Measurements from ENCODE around the gene ATP2B1.

ATP2B1 gene

GRCh38 chr12:89650239-89650638 lies 58.4 kb downstream of the ATP2B1 start:
- H3K4me1 ChIP-seq = peaks cover 8% of the 10 kb centered on the region
- in situ Hi-C loops (cut with MboI; ENCODE audit: low sequenced_read_pairs) = no loop called here
- no peaks in the 10 kb centered on the region for H3K36me3 ChIP-seq (replicated peaks)

GRCh38 chr12:89649820-89650219 lies 58.8 kb downstream of the ATP2B1 start:
- no peaks in the 10 kb centered on the region for H3K27me3 ChIP-seq (ENCODE audit: low read depth)
- in situ Hi-C loops (cut with MboI; ENCODE audit: low sequenced_read_pairs) = no loop called here
- DNase-seq (ENCODE audit: low spot score in 2 of 2) = no peak
- H3K4me1 ChIP-seq = peaks cover 9% of the 10 kb centered on the region
- no peaks in the 10 kb centered on the region for H3K36me3 ChIP-seq (replicated peaks)
- no peak overlapping the region for H3K4me3 ChIP-seq
- no peaks in the 10 kb centered on the region for H3K9me3 ChIP-seq

More at GRCh38 chr12:89650239-89650638, 58.4 kb downstream of the ATP2B1 start:
- Histone ChIP-seq H3K9me3 (no peaks in the 10 kb centered on the region), H3K27me3 (ENCODE audit: low read depth) (no peaks in the 10 kb centered on the region), H3K4me3 (no peak overlapping the region)
- DNase-seq (ENCODE audit: low spot score in 2 of 2) = no peak

- in situ Hi-C loops (cut with MboI; ENCODE audit: low sequenced_read_pairs) = no loop called here
Observed at GRCh38 chr12:89649139-89649538, 59.5 kb downstream of the ATP2B1 start.

GRCh38 chr12:89648211-89648930 lies 60.3 kb downstream of the ATP2B1 start:
- H3K9me3 ChIP-seq = no peaks in the 10 kb centered on the region
- H3K27me3 ChIP-seq (ENCODE audit: low read depth) = no peaks in the 10 kb centered on the region
- in situ Hi-C loops (cut with MboI; ENCODE audit: low sequenced_read_pairs) = no loop called here
- H3K4me3 ChIP-seq = no peak overlapping the region
- peaks cover 9% of the 10 kb centered on the region for H3K4me1 ChIP-seq
- DNase-seq (ENCODE audit: low spot score in 2 of 2) = peak; percentile 55 to 69
- no peaks in the 10 kb centered on the region for H3K36me3 ChIP-seq (replicated peaks)

More at GRCh38 chr12:89649139-89649538, 59.5 kb downstream of the ATP2B1 start:
- Histone ChIP-seq H3K27me3 (ENCODE audit: low read depth) (no peaks in the 10 kb centered on the region), H3K4me1 (peaks cover 9% of the 10 kb centered on the region), H3K36me3 (replicated peaks) (no peaks in the 10 kb centered on the region), H3K4me3 (no peak overlapping the region), H3K9me3 (no peaks in the 10 kb centered on the region)
- DNase-seq (ENCODE audit: low spot score in 2 of 2) = no peak

GRCh38 chr12:89645434-89645833 lies 63.2 kb downstream of the ATP2B1 start:
- Histone ChIP-seq H3K9me3 (no peaks in the 10 kb centered on the region), H3K27me3 (ENCODE audit: low read depth) (no peaks in the 10 kb centered on the region)
- in situ Hi-C loops (cut with MboI; ENCODE audit: low sequenced_read_pairs) = no loop called here

GRCh38 chr12:89642959-89643358 lies 65.7 kb downstream of the ATP2B1 start:
- Histone ChIP-seq H3K4me1 (peaks cover 6% of the 10 kb centered on the region), H3K9me3 (no peaks in the 10 kb centered on the region), H3K36me3 (replicated peaks) (no peaks in the 10 kb centered on the region), H3K27me3 (ENCODE audit: low read depth) (no peaks in the 10 kb centered on the region), H3K4me3 (no peak overlapping the region)
- in situ Hi-C loops (cut with MboI; ENCODE audit: low sequenced_read_pairs) = no loop called here
- no peak for DNase-seq (ENCODE audit: low spot score in 2 of 2)

More at GRCh38 chr12:89645434-89645833, 63.2 kb downstream of the ATP2B1 start:
- no peak overlapping the region for H3K4me3 ChIP-seq
- peaks cover 9% of the 10 kb centered on the region for H3K4me1 ChIP-seq
- no peaks in the 10 kb centered on the region for H3K36me3 ChIP-seq (replicated peaks)
- peak; percentile 44 to 82 for DNase-seq (ENCODE audit: low spot score in 2 of 2)

- no peak for DNase-seq (ENCODE audit: low spot score in 2 of 2)
- in situ Hi-C loops (cut with MboI; ENCODE audit: low sequenced_read_pairs) = no loop called here
Observed at GRCh38 chr12:89636776-89637160, 71.9 kb downstream of the ATP2B1 start.

GRCh38 chr12:89636052-89636775 lies 72.4 kb downstream of the ATP2B1 start:
- no peak for DNase-seq (ENCODE audit: low spot score in 2 of 2)
- H3K36me3 ChIP-seq (replicated peaks) = no peaks in the 10 kb centered on the region; the same call in 1 of the 2 replicates
- no peak overlapping the region for H3K4me3 ChIP-seq
- in situ Hi-C loops (cut with MboI; ENCODE audit: low sequenced_read_pairs) = no loop called here
- H3K9me3 ChIP-seq = no peaks in the 10 kb centered on the region
- H3K4me1 ChIP-seq = no peaks in the 10 kb centered on the region
- no peaks in the 10 kb centered on the region for H3K27me3 ChIP-seq (ENCODE audit: low read depth)

More at GRCh38 chr12:89636776-89637160, 71.9 kb downstream of the ATP2B1 start:
- H3K4me3 ChIP-seq = no peak overlapping the region
- H3K4me1 ChIP-seq = no peaks in the 10 kb centered on the region
- H3K36me3 ChIP-seq (replicated peaks) = no peaks in the 10 kb centered on the region; the same call in 1 of the 2 replicates
- no peaks in the 10 kb centered on the region for H3K9me3 ChIP-seq
- H3K27me3 ChIP-seq (ENCODE audit: low read depth) = no peaks in the 10 kb centered on the region

- H3K4me1 ChIP-seq = no peaks in the 10 kb centered on the region
- no peaks in the 10 kb centered on the region for H3K27me3 ChIP-seq (ENCODE audit: low read depth)
- H3K9me3 ChIP-seq = no peaks in the 10 kb centered on the region
- in situ Hi-C loops (cut with MboI; ENCODE audit: low sequenced_read_pairs) = no loop called here
- DNase-seq (ENCODE audit: low spot score in 2 of 2) = no peak
- H3K4me3 ChIP-seq = no peak overlapping the region
- H3K36me3 ChIP-seq (replicated peaks) = no peaks in the 10 kb centered on the region; the same call in 1 of the 2 replicates
Observed at GRCh38 chr12:89634508-89634907, 74.1 kb downstream of the ATP2B1 start.

GRCh38 chr12:89632778-89633177 lies 75.9 kb downstream of the ATP2B1 start:
- Histone ChIP-seq H3K4me1 (no peaks in the 10 kb centered on the region), H3K4me3 (no peak overlapping the region), H3K9me3 (no peaks in the 10 kb centered on the region), H3K27me3 (ENCODE audit: low read depth) (no peaks in the 10 kb centered on the region), H3K36me3 (replicated peaks) (peaks cover under 1% of the 10 kb centered on the region)
- DNase-seq (ENCODE audit: low spot score in 2 of 2) = no peak
- in situ Hi-C loops (cut with MboI; ENCODE audit: low sequenced_read_pairs) = no loop called here

- Histone ChIP-seq H3K9me3 (no peaks in the 10 kb centered on the region), H3K4me3 (no peak overlapping the region), H3K27me3 (ENCODE audit: low read depth) (no peaks in the 10 kb centered on the region), H3K4me1 (no peaks in the 10 kb centered on the region), H3K36me3 (replicated peaks) (no peaks in the 10 kb centered on the region; the same call in 1 of the 2 replicates)
- in situ Hi-C loops (cut with MboI; ENCODE audit: low sequenced_read_pairs) = no loop called here
- DNase-seq (ENCODE audit: low spot score in 2 of 2) = no peak
Observed at GRCh38 chr12:89622115-89622514, 86.5 kb downstream of the ATP2B1 start.

- in situ Hi-C loops (cut with MboI; ENCODE audit: low sequenced_read_pairs) = no loop called here
- H3K36me3 ChIP-seq (replicated peaks) = no peaks in the 10 kb centered on the region; the same call in 1 of the 2 replicates
- H3K27me3 ChIP-seq (ENCODE audit: low read depth) = no peaks in the 10 kb centered on the region
- DNase-seq (ENCODE audit: low spot score in 2 of 2) = no peak
- no peaks in the 10 kb centered on the region for H3K4me1 ChIP-seq
- no peak overlapping the region for H3K4me3 ChIP-seq
- no peaks in the 10 kb centered on the region for H3K9me3 ChIP-seq
Observed at GRCh38 chr12:89621521-89621920, 87.1 kb downstream of the ATP2B1 start.

GRCh38 chr12:89619764-89620163 lies 88.9 kb downstream of the ATP2B1 start:
- in situ Hi-C loops (cut with MboI; ENCODE audit: low sequenced_read_pairs) = no loop called here
- H3K27me3 ChIP-seq (ENCODE audit: low read depth) = no peaks in the 10 kb centered on the region
- H3K9me3 ChIP-seq = no peaks in the 10 kb centered on the region
- H3K4me3 ChIP-seq = no peak overlapping the region
- no peaks in the 10 kb centered on the region for H3K4me1 ChIP-seq
- no peak for DNase-seq (ENCODE audit: low spot score in 2 of 2)
- H3K36me3 ChIP-seq (replicated peaks) = no peaks in the 10 kb centered on the region; the same call in 1 of the 2 replicates
